HUDEP-2 (cell line): Measurements from ENCODE around the gene UNKL.
A peak's percentile ranks its signal among the peaks of the same experiment; 100 is the strongest.

ENCODE experiments used
- DNase-seq, 76 experiments: peaks; one replicate each; lab custom pipeline; 2025; ENCODE audit not compliant: unreplicated experiment in 76 of 76; lab: John Stamatoyannopoulos, UW

The UNKL gene

DNA sequence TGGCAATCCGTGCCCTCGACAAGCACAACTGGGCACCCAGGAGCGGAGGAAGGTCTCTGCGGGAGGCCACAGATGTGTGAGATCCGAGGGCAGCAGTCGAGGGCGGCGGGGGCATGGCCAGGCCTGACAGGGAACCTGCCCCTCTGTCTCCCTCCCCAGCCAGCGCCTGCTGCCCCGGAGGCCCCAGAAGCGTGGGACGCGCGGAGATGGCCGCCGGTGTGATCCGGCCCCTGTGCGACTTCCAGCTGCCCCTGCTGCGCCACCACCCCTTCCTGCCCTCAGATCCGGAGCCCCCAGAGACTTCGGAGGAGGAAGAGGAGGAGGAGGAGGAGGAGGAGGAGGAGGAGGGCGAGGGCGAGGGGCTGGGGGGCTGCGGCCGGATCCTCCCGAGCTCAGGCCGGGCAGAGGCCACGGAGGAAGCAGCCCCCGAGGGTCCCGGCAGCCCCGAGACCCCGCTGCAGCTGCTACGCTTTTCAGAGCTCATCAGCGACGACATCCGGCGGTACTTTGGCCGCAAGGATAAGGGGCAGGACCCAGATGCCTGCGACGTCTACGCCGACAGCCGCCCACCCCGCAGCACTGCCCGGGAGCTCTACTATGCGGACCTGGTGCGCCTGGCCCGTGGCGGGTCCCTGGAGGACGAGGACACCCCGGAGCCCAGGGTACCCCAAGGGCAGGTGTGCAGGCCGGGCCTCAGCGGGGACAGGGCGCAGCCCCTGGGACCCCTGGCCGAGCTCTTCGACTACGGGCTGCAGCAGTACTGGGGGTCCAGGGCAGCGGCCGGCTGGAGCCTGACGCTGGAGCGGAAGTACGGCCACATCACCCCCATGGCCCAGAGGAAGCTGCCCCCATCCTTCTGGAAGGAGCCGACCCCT lies 18.1 kb upstream of the UNKL start:
- no peak for DNase-seq

DNA sequence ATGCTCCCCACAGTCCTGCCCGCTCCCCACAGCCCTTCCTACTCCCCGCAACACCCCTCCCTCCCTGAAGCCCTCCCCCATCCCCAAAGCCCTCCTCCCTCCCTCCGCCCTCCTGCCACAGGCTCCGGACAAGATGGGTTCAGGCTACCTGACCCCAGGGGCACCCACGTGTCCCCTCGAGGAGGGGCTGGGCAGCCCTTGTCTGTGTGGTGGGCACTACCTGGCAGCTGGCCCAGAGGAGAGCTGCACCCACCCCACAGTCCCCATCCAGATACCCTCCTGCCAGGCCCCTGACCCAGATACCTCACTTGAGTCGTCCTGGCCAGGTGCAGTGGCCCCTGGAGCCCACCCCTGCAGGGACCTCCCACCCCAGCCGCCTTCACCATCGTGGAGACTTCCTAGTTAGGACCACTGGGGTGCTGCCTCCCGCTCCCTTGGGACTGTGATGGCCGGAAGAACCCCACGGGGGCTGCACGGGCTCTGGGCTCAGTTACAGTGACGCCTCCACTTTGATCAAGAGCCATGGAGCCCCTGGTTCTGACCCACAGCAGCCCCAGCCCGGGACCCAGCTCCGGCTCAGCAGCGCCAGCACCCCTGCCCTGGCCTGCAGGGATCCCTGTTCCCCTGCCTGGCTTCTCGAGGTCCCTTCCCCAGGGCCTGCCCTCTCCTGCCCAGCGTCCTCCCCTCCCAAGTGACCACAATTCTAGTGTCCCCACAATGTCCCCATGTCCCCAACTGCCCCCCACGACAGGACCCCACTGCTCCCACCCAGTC lies 17.2 kb upstream of the UNKL start:
- DNase-seq, result no peak

DNA sequence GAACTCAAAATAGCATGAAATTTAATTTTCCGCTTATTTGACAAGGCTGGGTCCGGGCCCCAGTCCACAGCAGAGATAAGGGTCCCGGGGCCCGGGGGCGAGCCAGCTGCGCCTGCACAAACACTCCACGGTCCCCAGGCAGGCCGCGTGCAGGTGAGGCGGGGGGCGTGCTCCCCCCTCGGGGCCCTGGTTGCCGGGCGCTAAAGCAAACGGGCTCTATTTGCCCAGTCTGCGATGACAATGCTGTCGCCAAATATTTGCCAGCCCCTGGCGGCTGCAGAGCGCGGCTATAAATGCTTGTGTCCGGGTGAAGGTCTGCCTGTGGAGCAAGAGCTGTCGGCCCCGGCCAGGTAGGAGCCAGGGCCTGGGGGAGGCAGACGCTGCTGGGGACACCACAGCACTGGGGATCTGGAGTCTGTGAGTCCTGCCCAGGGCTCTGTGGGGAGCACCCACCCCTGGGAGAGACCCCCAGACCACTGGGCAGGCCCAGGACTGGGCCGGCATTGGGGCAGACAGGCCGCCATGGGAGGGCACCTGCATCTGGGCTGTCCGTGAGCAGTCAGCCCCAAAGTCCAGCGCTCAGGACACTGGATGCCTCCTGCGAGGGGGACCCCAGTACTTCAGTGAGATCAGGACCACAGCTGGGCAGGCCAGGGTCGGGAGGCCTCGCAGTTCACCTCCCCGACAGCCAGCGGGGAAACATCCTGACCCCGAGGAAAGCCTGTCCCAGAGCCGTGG lies 16.4 kb upstream of the UNKL start, which contains the start of gene PERCC1:
Gene PERCC1, plus strand, starts transcription at position 320 of the 738 bp plus-strand sequence. CDS start 1,516 bp downstream, outside the sequence.
- no peak for DNase-seq

DNA sequence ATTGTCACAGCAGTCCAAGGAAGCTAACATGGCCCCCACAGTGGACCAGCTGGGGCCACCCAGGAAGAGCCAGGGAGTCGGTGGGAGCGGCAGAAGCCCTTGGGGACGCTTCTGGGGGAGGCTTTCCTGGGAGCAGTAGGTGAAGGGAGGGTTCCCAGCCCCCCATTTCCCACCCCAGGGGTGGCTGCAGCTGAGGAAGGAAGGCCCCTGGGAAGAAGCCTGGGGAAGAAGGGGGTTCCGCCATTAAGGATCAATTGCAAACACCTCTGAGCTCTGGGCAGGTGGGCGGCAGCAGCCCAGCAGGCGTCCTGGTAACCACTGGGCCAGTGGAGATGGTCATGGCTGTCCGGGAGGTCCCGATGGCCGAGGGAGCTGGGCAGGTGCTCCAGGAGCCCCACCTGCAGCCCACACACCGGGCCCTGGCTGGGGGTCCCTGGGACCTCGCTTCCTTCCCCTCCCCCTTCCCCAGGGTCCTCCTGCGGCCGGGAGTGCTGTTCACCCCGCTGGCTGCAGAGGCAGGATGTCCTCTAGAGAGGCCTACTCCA lies 15.8 kb upstream of the UNKL start:
- no peak for DNase-seq

DNA sequence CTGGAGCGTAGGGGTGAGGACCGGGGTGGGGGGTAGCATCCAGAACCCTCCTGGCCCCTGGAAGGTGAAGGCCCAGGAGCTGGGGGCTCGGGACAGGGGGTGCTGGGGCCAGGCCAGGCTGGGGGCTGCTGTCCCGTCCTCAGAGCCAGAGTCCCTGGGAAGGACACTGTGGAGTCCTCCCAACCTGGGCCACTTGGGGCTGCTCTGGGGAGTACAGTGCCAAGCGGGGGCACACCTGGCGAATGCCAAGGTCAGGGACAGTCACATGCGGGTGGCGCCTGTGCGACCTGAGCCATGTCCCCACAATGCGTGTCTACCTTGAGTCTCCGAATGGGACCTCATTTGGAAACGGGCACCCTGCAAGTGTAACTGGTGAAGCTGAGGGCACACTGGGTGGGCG lies 15.1 kb upstream of the UNKL start:
- no peak for DNase-seq

DNA sequence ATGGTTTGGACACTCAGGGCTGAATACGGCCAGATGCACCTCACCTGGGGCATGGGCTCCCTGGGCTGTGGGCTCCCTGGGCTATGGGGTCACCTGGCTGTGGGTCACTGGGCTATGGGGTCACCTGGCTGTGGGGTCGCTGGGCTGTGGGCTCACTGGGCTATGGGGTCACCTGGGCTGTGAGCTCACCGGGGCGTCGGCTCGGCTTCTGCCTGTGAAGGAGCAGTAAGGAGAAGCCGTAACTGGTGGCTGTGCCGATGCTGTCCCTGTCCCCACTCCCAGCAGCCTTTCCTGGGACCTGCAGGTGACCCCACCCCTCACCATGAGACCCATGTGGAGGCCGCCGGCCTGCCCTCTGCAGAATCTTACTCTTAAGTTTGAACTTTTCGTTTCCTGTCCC lies 14.5 kb upstream of the UNKL start:
- DNase-seq, result no peak

DNA sequence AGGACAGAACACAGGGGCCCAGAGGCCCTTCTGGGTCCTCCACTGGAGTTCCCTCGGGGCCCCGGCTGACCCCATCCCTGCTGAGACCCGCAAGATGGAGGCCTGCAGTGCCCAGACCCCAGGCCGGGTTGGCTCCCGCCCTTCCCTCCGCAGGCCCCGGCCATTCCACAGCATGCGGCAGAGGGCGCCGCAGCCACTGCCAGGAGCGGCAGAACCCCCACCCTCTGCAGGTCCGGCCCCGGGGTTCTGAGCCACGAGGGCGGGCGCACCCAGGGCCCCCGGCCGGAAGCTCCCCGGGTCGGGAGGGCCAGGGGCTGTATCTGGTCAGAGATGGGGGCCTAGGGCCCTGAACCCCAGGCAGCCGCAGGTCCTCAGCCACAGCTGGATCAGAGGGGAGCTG lies 14.0 kb upstream of the UNKL start:
- peak in 43 of 76 experiments; percentile 2 to 61 (median 32) for DNase-seq

DNA sequence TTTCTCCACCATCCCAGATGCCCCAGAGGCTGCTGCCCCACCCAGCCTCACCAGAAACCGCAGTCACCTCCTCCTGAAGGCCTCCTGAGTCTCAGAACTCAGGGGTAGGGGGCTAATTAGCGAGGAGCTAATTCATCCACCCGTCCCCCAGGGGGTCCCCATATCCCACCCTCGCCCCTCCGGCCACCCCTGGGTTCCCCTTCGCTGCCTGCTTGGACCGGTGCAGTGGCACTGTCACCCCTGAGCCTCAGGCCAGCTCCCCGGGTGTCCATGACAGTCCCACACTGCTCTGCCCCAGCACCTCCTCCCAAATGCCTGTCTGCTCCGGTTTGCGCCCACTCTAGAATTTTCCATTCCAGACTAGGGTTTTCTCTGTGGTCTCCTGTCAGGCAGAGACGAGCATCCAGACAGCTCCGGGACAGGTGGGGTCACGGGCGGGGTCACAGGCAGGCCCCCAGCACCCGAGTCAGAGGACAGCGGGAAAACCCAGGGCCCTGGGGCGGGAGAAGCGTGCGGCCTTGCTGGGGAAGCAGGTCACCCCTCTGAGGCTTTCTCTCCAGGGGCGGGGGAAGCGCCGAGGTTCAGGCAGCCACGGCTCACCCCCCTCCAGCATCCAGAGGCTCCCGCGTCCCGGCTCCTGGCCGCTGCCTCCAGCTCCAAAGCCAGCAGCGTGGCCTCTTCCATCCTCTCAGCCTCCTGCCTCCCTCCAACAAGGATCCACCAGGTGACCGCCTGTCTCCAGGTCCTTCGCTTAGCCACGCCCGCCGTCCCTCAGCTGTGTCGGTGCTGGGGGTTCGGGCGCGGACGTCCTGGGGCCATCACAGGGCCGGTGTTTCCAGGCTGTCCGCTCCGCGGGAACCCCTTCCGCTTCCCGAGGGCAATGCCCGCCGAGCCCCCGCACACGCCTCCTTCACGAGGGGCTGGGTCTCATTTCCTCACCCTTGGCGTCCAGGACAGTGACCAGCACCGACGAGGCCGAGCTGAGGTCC lies 13.3 kb upstream of the UNKL start:
- DNase-seq, result no peak

DNA sequence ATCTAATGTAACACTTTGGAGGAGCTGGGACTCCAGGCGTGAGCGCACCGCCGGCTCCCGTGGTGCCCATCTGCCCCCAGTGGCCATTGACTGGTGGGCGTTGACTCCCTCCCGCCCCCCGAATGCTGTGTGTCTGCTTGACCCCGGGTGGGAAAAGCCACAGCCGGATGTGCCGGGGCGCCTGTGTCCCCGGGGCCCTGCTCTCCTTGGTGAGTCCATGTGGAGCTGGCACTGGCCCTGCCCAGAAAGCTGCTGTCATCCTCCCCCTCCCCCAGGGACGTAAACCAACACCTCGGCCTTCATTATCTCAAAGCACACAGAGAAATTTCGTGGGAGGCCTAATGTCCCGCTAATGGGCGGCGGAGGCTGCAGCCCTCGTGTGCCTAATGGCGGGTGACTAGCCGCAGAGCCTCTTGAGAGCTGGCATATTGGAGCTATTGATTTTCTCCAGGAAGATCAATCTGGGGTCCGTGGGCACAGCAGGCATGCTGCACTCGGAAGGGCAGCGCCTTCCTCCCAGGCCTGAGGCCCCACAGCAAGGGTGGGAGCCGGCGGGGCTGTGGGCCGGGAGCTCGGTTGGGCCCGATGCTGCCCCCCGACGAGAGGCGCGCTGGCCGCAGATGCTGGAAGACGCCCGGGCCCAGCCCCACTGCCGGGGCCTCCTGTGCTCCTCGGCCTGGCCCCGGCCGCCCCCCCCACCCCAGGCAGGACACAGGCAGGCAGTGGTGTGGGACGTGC lies 12.4 kb upstream of the UNKL start:
- DNase-seq, result peak in 10 of 76 experiments; percentile 4 to 30 (median 16)

DNA sequence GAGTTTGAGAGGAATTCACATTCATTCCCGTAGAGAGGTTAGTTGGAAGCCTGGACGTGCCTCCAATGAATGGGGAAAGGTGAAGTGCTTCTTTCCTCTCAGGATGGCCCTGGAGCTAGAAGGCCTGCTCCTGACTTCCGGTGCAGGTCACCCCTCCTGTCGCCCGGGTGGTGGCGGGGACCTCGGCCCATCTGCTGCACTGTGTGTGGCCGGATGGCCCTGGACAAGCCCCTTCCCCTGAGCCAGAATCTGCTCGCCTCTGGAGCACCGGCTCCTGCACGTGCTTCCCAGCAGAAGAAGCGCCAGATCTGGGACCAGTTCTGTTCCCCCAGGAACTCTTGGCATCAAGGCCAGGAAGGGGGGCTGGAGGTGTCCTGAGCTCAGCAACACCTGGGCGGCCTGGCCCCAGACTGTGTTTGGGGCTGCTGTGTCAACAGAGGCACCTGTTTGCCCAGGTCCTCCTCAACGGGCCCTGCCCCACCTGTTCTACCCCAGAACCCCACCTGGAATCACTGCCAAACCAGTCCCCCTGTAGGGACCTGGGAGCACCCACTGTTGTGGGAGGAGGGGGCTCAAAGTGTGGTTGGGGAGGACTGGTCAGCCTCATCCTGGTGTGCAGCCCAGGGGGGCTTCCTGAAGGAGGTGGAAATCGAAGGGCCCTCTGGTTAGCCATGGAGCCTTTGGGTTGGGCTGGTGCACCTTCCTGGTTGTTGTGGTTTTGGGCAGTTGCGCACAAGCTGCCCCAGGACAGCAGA lies 11.3 kb upstream of the UNKL start:
- no peak for DNase-seq

DNA sequence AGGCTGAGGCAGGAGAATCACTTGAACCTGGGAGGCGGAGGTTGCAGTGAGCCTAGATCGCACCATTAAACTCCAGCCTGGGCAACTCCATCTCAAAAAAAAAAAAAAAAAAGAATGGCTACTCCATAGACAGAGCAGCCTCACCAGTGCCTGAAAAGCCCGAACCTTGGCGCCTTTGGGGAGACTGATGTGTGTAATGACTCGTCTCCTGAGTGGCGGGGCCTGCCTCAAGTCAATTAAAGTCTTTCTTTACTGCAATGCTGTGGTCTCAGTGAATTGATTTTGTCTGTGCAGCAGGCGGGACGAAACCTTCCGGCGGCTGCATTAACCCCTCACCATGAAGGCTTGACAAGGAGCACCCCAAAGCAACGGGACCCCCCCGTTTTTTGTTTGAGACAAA lies 9.5 kb upstream of the UNKL start:
- DNase-seq, result no peak

DNA sequence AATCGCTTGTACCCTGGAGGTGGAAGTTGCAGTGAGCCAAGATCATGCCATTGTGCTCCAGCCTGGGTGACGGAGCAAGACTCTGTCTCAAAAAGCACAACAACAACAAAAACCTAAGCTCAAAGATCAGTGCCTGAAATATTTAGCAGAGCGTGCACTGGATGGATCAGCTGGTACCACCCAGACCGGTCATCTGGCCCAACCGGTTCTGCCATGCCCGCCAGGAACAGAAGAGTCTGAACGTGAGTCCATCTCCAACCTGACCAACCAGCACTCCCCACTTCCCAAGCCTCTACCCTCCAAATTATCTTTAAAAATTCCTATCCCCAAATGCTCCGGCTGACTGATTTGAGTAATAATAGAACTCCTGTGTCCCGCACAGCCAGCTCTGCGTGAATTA lies 7.6 kb upstream of the UNKL start:
- no peak for DNase-seq

DNA sequence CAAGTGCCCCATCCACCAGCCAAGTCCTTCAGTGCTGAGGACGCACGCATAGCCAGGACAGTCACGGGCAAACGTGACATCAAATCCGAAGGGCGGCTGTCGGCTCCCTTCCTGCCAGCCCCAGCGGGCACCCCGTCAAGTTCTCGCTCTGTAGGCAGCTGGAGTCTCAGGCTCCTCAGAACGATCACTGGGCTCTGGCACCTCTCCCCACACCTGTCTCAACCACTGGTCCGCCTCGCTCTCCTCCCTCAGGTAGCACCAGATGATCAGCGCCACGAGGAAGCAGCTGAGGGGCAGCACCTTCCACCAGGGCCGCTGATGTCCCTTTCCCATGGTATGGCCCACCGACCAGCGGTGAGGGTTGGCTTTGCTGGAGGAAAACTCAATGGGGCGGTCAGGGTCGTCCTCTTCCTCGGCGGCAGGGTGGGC lies 5.6 kb upstream of the UNKL start:
- DNase-seq, result no peak

DNA sequence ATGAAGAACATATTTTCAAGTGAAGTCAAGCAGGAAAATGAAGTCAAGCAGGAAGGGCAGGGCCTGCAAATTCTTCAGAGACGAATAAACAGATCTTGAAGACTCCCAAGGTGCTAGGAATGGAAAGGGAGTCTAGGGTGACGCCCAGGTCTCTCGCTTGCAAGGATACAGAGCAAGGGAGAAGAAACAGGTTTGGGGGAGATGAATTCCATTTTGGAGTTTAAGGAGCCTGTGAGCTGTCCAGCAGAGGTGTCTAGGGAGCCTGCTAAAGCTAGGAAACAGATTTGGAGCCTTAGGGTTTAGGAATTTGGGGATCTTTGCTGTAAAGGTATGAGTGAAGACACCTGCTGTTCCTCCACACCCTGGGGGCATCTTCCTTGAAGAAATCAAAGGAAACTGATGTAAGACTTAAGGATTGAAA lies 2.0 kb upstream of the UNKL start:
- DNase-seq, result no peak

DNA sequence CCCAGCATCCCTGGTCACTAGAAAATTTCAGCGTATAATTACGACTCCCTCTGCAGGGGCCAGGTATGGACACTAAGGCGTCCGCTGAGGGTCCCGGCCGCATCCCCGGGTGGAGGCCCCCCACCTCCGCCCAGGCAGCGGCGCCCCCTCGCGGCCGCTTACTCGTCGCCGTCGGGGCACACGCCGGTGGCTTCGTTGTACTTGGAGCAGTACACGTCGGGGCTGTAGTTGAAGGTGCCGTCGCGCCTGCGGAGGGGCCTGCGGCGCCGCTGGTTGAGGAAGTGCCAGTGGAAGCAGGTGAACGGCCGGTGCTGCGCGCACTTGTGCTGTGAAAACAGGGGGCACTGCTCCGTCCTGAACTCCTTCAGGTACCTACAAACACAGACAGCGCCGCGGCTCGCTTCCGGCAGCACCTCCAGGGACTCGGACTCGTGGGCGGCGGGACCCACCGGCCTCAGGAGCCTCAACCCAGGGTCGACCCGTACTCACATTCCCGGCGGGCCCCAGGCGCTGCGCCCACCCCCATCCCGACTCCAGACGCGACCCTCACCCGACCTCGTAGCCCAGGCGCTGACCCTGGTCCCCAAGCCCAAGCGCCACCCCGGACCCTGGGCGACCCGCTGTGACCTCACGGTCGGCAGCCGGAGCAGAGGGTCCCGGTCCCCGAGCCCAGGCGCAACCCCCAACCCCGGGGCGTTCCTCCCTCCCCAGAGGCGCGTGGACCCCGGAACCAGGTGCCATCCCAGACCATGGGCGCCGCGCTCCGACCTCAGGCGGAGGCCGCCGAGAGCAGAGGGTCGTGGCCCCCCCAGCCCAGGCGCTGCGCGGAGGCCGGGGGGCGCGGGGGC lies 596 bp downstream of the UNKL start:
- DNase-seq, result peak in 56 of 76 experiments; percentile 2 to 64 (median 38)

DNA sequence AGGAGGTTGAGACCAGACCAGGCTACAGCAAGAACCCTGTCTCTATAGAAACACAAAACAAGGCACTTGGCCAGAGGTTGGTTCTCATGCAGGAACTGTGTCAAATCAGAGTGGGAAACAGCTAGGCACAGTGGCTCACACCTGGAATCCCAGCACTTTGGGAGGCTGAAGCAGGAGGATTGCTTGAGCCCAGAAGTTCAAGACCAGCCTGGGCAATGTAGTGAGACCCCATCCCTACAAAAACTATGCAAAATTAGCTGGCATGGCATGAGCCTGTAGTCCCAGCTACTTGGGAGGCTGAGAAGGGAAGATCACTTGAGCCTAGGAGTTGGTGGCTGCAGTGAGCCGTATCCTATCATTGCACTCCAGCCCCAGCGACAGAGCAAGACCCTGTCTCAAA lies 1.7 kb downstream of the UNKL start:
- no peak for DNase-seq

DNA sequence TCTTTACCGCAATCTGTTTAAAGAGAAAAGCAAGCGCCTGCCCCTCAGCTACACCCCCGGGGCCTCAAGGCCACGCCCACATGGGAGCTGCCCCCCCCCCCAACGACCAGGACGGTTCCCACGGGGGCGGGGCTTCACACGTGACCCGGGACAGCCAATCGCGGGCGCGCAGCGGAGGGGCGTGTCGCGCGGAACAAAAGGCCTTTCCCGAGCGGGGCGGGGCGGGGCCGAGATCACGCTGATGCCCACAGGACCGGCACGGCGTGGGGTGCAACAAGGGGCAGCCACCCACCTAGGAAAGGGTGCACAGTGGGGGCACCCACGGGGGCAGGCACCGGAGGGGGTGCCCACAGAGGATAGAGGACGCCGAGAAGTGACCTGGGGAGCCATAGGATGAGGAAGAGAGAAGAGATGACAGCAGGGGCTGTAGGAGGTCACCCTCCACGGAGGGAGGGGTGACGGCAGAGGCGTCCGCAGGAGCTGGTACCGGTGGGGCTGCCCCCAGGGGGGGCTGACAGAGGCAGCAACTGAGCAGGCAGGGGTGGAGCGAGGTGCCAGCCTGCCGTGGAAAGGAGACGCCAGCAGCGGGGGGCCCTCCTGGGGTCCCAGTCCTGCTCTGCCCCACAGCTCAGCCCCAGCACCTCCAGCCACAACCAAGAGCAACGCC lies 6.2 kb downstream of the UNKL start:
- DNase-seq, result peak in 74 of 76 experiments; percentile 43 to 98 (median 88)
